ENCODE measurements around the gene CASZ1.

- TF ChIP-seq, protein P1, sequence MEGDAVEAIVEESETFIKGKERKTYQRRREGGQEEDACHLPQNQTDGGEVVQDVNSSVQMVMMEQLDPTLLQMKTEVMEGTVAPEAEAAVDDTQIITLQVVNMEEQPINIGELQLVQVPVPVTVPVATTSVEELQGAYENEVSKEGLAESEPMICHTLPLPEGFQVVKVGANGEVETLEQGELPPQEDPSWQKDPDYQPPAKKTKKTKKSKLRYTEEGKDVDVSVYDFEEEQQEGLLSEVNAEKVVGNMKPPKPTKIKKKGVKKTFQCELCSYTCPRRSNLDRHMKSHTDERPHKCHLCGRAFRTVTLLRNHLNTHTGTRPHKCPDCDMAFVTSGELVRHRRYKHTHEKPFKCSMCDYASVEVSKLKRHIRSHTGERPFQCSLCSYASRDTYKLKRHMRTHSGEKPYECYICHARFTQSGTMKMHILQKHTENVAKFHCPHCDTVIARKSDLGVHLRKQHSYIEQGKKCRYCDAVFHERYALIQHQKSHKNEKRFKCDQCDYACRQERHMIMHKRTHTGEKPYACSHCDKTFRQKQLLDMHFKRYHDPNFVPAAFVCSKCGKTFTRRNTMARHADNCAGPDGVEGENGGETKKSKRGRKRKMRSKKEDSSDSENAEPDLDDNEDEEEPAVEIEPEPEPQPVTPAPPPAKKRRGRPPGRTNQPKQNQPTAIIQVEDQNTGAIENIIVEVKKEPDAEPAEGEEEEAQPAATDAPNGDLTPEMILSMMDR (IDR thresholded peaks at IDR 0.05; ENCODE audit: insufficient read depth, low read depth, low read length): no peak
- no peak for TF ChIP-seq EZH2 (IDR thresholded peaks at IDR 0.05; ENCODE audit: insufficient read depth, low read length)
Observed at GRCh38 chr1:10631121-10631810, 165.2 kb downstream of the CASZ1 start.
